GM18873 (cell line): ENCODE data around the gene PRR5L.
A peak's percentile ranks its signal among the peaks of the same experiment; 100 is the strongest.

Source experiments
- ATAC-seq: cut with Tn5 transposase; IDR thresholded peaks from one replicate; pipeline ENCODE4 v1.9.1; 2021; ENCODE audit warnings: mild to moderate bottlenecking, moderate library complexity, moderate number of reproducible peaks; ENCODE audit not compliant: unreplicated experiment, low FRiP score

Gene PRR5L

DNA sequence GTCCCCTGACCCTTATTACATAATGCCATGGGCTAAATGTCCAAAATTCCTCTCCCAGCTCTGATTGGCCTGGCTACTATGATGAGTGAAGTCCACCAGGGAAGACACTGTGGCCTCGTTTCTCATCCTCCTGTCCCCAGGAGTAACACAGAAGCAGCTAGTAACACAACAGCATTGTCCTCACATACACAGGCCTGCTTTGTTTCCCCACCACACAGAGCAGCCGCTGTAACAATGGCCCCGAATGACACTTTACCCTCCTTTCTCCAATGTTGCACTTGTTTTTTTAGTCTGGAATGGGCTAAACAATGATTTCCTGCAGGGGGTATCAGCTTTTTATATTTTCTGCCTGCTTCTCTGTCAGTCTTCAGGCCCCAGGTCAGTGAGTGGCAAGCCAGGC lies at the start of gene PRR5L:
Gene PRR5L (plus strand): TSS at position 363 of the 400 bp plus-strand sequence. CDS start 104,834 bp downstream, outside the sequence.
- no peak for ATAC-seq

DNA sequence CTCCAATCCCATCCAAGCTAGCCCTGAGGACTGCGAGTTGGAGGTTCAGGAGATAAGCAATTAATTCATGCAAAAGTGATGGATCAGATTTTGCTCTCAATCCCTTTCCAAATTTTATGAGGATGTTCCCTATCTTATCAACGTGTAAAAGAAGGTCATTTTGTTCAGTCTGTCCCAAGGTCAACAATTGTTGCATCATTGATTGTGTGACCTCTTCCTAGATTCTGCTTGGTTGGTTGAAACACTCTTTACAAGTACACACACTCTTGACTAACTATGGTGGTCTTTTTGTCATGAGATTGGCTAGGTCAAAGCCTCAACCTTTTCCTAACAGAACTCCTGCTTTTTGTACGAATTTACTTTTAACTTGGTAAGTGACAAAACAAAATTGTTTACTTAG lies 48.6 kb upstream of the PRR5L start:
- ATAC-seq: no peak

GRCh38 chr11:36248436-36248835 lies 47.7 kb upstream of the PRR5L start:
- no peak for ATAC-seq

GRCh38 chr11:36249246-36249645 lies 46.8 kb upstream of the PRR5L start:
- no peak for ATAC-seq

- ATAC-seq: no peak
These were observed 44.3 kb upstream of the PRR5L start for GRCh38 chr11:36251823-36252222.

GRCh38 chr11:36253238-36253637 lies 42.9 kb upstream of the PRR5L start:
- ATAC-seq: no peak

DNA sequence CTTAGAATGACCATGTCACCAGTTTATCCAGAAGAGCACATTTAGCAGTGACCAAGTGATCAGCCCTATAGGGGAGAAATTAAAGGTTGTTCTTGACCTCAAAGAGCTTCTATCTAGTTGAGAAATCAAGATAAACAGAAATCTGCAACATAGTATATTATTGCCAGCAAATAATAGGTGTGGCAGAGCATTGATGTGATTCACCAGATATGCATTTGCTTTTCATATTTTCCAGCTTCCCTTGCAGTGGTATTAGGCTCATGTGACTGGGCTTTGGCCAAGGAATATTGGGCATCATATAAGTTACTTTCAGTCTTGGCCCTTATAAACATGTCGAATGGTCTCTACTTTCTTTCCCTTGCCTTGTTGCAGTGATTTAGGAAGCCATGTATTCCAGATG lies 41.4 kb upstream of the PRR5L start:
- ATAC-seq: no peak

DNA sequence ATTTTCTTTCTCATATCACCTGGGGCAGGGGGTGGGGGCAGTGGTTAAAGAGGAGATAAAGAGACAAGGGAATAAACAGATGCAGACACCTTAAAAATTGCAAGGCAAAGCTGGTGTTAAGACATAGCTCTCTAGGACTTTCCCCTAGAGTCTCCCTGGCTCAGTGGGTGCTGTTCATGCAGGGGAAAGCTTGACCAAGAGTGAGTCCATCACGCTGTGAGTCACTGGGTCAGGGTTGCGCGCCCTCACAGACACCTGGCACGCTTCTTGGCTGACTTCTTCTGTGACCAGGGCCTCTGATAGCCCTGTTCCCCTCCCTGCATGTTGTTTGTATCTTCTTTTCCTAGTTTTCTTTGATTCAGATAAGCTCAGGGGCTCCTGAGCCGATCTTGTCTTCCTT lies 38.7 kb upstream of the PRR5L start:
- no peak for ATAC-seq

- ATAC-seq: no peak
These were observed 37.2 kb upstream of the PRR5L start for GRCh38 chr11:36258730-36259360.

GRCh38 chr11:36261094-36261493 lies 35.0 kb upstream of the PRR5L start:
- ATAC-seq: no peak

GRCh38 chr11:36264011-36264972 lies 31.8 kb upstream of the PRR5L start:
- ATAC-seq: no peak

- ATAC-seq: no peak
These were observed 31.1 kb upstream of the PRR5L start for GRCh38 chr11:36264973-36265344.

- ATAC-seq: peak; percentile 48
These were observed 30.1 kb upstream of the PRR5L start for GRCh38 chr11:36265793-36266628.

- ATAC-seq: no peak
These were observed 29.3 kb upstream of the PRR5L start for GRCh38 chr11:36266767-36267166.

GRCh38 chr11:36268337-36268985 lies 27.6 kb upstream of the PRR5L start:
- ATAC-seq: no peak

DNA sequence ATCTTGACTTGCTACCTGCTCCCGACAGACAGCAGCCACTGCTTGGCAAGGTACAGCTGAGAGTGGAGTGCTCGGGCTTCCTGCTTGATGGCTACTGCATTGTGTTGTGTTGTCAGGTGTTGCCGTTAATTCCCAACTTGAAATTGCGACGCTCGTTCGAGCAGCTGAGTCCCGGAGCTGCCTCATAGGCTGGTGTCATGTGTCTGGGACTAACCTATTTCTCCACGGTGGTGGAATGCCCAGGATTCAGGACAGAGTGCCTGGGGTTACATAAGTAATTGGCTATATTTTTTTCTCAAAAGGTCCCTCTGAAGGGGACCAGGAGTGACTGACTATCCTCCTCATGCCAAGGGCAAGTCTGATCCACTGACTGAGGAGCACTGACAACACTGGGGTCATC lies 25.4 kb upstream of the PRR5L start:
- no peak for ATAC-seq

GRCh38 chr11:36271794-36272407 lies 24.2 kb upstream of the PRR5L start:
- no peak for ATAC-seq

GRCh38 chr11:36273110-36273509 lies 23.0 kb upstream of the PRR5L start:
- ATAC-seq: no peak

- no peak for ATAC-seq
These were observed 21.7 kb upstream of the PRR5L start for GRCh38 chr11:36274414-36274813.
